HG02678 (cell line): ENCODE results near the gene RNF133.
"Not testable (repeated sequence)": the region's sequence is repeated elsewhere in the genome, so short reads cannot be mapped to it uniquely, and the experiment has no call there.

Experiments used
- ATAC-seq: cut with Tn5 transposase; IDR thresholded peaks from one replicate; pipeline ENCODE4 v1.9.1; 2021; ENCODE audit warnings: mild to moderate bottlenecking, moderate library complexity; ENCODE audit not compliant: unreplicated experiment

RNF133 gene

DNA sequence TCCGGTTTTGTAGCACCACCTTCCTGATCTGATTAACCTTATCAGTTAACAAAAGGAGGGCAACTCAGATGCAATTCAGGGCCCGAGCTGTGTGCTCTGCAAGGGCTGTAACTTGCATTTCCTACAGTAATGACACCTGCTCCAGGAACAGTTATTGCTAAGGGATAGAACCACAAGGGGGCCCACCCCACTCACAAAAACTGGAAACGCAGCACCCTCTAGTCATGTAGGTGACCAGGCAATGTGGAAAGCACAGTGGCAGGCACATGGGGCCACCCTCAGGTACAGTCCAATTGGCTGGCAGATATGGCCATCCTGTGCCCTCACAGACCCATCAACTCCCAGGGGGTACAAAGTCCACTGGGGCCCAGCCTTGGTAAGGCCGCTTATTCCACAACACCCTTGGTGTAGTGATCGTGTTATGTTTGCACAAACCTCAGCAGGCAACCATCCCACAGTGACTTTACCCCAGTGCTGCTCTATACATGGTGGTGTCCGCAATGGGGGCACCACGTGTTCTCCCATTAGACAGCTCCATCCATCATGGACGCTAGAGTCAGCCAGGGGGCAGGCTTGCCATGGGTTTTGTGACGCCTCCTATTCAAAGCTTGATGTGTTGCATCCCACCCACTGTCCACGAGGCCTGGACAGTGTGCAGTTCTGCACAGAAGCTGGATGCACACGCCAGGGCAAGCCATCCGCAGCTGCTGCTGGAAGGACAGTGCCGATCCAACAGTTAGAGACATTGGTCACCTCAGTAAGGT is 9.4 kb downstream of the RNF133 start:
- no peak for ATAC-seq

DNA sequence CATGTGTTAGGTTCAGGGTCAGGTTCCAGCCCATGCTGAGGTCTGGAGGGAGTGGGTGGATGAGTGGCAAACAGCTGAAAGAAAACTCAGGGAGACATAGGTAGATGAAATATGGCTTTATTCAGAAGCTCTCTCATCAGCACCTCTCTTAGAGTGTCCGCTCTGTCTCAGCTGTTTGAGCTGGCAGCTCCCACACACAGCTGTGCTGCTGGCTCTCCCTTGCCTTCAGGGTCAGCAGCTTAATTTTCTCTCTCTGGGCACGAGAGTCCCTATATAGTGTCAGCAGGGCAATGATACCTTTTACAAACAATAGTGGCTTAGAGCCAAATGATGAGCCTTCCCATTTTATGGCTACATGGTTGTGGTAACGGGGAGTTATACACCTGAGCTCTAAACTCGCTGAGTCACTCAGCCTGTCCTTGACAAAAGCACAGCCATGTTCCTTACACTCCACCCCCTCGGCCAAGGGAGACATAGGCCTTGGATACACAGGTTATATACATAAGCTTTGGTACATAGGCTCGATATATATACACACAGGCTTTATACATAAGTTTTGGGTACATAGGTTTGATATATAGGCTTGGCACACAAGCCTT is 10.4 kb downstream of the RNF133 start:
- ATAC-seq, result no peak

DNA sequence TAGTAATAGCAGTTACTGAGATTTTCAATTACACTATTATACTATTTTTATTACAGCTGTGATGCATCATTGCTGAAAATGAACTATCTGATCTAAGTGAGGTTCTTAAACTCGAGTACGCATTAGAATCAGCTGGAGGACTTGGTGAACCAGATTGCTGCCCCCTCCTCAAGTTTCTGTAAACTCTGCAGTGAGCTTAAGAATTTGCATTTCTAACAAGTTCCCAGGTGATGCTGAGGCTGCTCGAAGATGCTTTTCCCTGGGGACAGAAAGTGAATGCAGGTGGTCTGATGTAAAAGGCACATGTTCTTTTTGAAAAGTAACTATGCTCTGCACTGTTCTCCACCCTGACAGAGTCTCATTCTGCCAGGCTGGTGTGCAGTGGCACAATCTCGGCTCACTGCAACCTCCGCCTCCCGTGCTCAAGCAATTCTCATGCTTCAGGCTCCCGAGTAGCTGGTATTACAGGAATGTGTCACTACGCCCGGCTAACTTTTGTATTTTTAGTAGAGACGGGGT is 12.5 kb downstream of the RNF133 start:
- no peak for ATAC-seq

DNA sequence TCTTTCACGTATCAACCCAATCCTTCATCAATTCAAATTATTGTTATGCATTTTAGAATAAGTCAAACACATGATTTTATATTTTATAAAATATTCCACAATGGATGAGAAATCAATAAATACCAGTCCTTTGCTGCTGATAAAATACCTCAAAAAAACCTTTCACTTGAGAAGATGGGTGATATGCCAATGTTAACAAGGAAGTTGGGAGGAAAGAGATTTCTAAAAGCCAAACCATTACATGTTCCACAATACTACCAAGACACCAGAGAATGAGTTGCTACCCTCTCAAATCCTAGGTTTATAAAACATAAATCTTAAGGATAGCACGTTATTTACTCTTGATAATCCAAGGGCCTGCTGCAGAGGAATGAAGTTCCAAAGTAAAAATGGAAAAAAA is 14.4 kb downstream of the RNF133 start:
- no peak for ATAC-seq

DNA sequence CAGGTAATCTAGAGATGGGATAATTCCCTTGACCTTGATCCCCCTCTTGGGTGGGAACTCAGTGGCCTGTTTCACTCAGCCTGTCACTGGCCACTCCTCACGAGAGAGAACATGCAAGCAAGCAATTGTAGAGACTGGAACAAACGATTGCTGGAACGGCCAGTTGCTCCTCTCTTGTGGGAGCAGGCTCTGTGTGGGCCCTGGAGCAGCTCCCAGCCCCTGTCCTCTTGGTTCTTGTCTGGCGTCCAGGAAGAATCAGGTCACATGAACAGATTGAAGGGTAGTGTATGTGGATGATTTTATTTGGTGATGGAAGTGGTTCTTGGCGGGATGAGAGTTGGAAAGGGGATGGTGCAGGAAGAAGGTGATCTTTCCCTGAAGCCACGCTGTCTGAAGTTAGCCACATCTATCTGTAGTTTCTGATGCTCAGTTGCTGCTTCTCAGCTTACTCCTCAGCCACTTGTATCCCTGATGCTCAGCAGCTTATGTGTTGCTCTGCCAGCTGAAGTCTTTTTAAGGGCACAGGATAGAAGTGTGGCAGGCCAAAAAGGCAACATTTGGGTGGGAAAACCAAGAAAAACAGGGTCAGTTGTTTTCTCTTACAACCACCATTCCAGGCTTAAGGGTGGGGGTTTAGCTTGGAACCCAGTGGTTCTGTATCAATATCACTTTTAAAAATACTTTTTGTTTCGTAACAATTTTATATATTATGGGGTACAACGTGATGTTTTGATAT is 15.9 kb downstream of the RNF133 start:
- no peak for ATAC-seq

DNA sequence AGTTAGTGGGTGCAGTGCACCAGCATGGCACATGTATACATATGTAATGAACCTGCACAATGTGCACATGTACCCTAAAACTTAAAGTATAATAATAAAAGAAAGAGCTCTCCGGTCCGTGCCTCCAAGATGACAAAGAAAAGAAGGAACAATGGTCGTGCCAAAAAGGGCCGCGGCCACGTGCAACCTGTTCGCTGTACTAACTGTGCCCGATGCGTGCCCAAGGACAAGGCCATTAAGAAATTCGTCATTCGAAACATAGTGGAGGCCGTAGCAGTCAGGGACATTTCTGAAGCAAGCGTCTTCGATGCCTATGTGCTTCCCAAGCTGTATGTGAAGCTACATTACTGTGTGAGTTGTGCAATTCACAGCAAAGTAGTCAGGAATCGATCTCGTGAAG is 17.7 kb downstream of the RNF133 start:
- ATAC-seq, result not testable (repeated sequence)

DNA sequence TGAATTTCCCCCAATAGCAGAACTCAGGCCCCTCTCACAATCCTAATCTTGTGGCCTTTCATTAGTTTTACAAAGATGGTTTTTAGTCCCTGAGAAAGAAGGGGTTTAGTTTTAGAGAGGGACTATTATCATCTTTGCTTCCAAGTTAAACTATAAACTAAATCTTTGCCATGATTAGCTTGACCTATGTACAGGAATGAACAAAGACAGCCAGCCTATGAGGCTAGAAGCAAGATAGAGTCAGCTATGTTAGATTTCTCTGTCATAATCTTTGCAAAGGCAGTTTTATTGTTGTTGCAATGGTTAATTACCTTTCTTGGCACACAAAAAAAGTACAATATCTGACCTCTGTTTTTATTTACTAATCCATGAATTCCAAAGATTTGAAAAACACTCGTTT is 19.1 kb downstream of the RNF133 start:
- ATAC-seq, result no peak

DNA sequence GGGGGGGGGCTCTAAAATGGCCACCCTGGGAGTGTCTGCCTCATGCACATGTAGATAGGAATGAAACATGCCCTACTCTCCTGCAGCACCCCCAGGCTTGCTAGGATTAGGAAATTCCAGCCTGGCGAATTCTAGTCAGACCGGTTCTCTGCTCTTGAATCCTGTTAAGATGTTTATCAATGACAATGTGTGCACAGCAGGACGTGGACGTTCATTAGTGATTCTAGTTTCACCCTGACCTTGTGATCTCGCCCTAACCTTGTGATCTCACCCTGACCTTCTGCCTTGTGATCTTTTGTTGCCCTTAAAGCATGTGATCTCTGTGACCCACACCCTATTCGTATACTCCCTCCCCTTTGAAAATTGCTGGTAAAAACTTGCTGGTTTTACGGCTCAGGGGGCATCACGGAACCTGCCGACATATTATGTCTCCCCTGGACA is 19.6 kb downstream of the RNF133 start:
- ATAC-seq, result not testable (repeated sequence)

DNA sequence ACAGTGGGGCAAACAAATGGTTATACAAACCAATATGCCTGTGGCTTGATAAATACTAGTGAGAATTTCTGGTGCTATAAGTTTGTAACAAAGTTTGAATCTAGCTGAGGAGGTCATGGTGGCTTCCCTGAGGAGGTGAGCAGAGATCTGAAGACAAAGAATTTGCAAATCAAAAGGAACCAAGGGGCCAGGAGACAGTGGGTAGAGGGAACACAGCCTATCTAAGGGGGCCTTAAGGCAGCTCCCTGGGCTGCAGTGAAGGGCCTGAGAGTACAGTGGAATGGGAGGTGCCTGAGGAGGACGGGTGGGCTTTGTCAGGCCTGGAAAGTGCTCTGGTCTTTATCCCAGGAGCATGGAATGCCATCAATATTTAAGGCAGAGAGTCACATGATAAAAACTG is 21.8 kb downstream of the RNF133 start:
- ATAC-seq, result no peak

DNA sequence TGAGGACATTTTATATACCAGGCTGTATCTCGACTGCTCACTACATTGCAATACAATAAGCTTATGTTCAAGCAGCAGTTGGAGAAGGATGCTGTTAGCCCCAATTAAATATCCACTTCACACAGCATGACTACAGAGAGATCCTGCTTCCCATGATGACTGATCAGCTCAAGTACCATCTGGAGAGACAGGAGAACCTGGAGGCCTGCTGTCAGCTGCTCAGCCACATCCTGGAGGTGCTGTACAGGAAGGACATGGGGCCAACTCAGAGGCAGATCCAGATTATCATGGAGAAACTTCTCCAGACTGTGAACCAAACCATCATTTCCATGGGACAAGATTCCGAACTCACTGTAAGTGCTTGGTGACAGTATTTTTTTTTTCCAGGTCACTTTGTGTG is 22.5 kb downstream of the RNF133 start:
- ATAC-seq, result no peak

DNA sequence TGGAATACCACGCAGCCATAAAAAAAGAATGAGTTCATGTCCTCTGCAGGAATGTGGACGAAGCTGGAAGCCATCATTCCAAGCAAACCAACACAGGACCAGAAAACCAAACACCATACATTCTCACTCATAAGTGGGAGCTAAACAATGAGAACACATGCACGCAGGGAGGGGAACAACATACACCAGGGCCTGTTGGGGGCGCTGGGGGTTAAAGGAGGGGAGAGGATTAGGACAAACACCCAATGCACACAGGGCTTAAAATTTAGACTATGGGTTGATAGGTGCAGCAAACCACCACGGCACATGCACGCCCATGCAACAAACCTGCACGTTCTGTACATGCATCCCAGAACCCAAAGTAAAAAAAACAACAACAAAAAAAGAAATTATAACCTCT is 23.3 kb downstream of the RNF133 start:
- ATAC-seq, result no peak

DNA sequence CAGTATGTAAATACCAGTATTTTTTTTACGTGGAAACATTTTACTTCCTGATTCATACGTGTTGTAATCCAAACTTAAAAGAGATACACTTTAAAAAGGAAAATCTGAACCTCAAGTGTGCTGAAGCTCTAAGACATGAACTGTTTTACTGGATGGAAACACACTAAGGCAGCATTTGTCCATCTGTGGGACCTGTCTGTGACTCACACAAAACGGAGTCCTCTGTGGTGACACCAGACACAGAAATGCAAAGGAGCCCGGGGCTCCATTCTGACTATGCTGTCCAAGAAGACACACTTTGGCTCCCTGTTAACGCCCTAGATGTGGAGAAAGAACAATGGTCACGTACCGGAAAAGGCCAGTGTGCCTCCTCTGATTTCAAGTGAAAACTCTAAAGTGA is 23.9 kb downstream of the RNF133 start:
- ATAC-seq, result no peak

DNA sequence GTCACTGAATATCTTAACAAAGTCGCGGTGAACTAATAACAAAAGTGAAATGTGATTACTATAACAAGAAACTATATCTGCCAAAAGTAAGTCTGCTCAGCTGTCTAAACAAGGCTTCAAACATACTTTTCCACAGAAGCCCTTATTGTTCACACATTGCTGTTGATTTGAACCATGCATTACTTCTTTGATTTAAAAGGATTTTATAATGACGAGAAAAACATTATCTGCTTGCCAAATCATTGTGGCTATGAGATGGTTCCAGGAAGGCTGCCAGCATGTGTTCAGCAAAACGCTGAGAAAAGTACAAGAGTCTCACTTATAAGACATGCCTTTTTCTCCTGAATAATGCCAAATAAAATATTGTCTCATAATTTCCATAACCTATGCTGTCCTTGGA is 24.4 kb downstream of the RNF133 start:
- ATAC-seq, result no peak

DNA sequence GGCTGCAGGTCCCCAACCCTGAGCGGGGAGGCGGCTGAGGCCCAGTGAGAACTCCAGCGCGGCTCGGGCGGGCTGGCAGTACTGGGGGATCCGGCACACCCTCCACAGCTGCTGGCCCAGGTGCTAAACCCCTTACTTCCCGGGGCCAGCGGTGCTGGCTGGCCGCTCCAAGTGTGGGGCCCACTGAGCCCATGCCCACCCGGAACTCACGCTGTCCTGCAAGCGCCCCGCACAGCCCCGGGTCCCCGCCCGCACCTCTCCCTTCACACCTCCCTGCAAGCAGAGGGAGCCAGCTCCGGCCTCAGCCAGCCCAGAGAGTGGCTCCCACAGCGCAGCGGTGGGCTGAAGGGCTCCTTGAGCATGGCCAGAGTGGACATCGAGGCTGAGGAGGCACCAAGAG is 25.0 kb downstream of the RNF133 start:
- ATAC-seq, result no peak

DNA sequence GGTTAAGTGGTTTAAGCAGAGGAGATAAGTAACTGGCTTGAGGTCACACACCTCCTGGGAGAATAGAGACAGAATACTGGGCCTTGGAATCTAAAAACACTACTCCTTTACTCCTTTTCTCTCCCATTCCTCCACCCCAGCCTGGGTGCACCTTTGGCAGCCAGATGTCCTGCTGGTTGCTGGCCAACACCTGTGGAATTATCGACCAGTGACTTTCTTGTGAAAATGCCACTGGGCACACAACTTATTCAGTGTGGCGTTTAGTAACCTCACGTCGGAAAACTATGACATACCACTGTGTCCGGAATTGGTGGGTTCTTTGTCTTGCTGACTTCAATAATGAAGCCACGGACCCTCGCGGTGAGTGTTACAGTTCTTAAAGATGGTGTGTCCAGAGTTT is 26.4 kb downstream of the RNF133 start:
- no peak for ATAC-seq

DNA sequence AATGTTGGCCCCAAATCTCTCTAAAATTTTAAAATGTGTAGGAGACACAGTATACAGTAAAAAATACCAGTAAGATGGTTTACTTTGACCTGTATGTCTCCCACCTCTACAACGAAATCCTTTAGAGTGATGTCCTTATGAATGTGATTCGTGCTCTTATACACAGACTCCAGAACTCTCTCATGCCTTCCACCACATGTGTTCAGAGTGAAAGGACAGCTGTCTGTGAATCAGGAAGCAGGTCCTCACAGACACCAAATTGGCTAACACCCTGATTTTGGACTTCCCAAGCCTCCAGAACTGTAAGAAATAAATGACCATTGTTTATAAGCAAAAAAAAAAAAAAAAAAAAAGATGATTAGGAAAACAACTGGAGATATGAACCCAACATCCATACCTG is 35.2 kb downstream of the RNF133 start:
- no peak for ATAC-seq

DNA sequence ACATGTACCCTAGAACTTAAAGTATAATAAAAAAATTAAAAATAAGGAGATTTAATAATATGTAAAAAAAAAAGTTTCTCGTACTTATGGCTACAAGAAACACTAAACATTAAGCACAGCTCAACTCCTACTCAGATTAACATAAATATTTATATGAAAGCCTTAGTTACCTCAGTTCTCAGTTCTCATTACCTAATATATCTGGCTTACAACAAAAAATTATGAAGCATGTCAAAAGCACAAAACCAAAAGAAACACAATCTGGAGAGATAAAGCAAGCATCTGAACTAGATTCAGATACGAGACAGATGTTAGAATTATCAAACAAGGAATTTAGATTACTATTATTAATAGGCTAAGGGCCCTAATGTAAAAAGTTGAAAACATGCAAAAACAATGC is 40.1 kb downstream of the RNF133 start:
- no peak for ATAC-seq

DNA sequence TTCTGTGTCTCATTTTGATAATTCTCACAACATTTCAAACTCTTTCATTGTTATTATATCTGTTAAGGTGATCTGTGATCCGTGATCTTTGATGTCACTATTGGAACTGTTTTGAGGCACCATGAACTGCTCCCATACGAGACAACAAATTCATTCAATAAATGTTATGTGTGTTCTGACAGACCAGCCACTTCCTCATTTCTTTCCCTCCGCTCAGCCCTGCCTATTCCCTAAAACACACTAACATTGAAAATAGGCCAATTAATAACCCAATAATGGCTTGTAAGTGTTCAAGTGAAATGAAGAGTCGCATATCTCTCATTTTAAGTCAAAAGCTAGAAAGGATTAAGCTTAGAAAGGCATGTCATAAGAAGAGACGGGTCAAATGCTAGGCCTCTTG is 45.2 kb downstream of the RNF133 start:
- no peak for ATAC-seq

DNA sequence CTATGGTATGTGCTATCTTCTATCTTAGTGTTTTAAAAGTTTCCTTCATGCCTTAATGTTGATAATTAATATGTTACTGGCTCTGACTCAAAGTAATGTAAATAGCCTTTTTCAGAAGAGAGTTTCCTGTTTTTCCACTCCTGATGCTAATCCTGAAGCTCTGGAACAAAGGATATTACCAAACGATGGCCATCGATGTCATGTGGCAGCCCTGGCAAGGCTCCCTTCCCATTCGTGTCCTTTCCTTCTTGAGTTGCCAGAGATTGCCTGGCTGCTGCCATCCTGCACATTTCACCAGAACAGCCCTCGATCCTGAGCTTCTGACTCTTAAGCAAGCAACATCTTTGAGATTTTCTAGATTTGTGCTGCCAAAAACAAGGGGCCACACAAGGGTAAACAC is 46.0 kb downstream of the RNF133 start:
- no peak for ATAC-seq

DNA sequence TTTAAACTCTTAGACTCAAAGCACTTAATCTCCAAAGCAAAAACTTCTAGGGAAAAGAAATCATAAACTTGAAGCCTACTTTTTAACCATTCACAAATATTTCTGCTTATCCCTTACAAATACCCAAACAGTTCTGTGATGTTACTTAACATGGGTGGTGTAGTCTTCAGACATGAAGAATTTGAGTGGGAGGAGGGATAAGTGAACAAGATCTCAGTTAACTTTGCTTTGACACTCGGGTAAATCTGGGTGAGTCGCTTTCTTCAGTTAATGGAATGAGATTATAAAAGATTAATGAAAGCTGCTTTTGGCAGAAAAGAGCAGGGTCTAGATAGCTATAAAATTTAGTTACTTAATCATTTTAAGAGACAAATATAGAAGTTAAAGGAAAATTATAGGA is 47.5 kb downstream of the RNF133 start:
- ATAC-seq, result no peak
